Caco-2 (cell line): ENCODE measurements around the gene CLINT1. TPM values are rescaled to one million over a fixed set of nuclear protein-coding genes. Genes with fewer than 3 reads are reported as not detected.
A peak's percentile ranks its signal among the peaks of the same experiment; 100 is the strongest.

Source experiments
- BruUV-seq: library from RNA; stranded (reverse); fragments of 400-500 nt; replicated peaks from 2 replicates; lab custom pipeline; 2021; lab: Mats Ljungman, UMichigan
- CTCF ChIA-PET: fragments of 300-600 bp; sonication (Branson Sonifier 250); formaldehyde crosslinking; loops from one replicate; lab custom pipeline; 2022; ENCODE audit warnings: antibody characterized with exemption; lab: Charles Lee
- POLR2A ChIA-PET: fragments of 300-600 bp; sonication (Branson Sonifier 250); formaldehyde crosslinking; loops from one replicate; lab custom pipeline; 2022; ENCODE audit warnings: antibody characterized with exemption; lab: Charles Lee
- DNase-seq, 2 experiments: peaks; one replicate each; pipeline versions ENCODE4 v3.0.0 to v3.0.0-alpha.2; 2020 to 2022
- H3K27me3 ChIP-seq: replicated peaks from 2 replicates; pipeline ENCODE4 v1.6.0; 2011; ENCODE audit warnings: low read length; ENCODE audit not compliant: control insufficient read depth, insufficient read depth
- H3K36me3 ChIP-seq: 2 replicates; pipeline ENCODE4 v1.5.1; 2011; ENCODE audit warnings: low read length; ENCODE audit not compliant: control insufficient read depth, insufficient read depth
- H3K4me1 ChIP-seq: fragments of 250-450 bp; sonication (Bioruptor Pico); 2 replicates; pipeline ENCODE4 v1.5.1; 2020; ENCODE audit warnings: mild to moderate bottlenecking
- H3K4me3 ChIP-seq: 2 replicates; pipeline ENCODE4 v1.5.1; 2011; ENCODE audit warnings: low read depth, mild to moderate bottlenecking, control low read depth, low read length
- H3K9me3 ChIP-seq: fragments of 250-450 bp; sonication (Bioruptor Pico); 2 replicates; pipeline ENCODE4 v1.5.1; 2020; ENCODE audit warnings: mild to moderate bottlenecking, moderate library complexity
- H3K27ac Mint-ChIP-seq: one replicate; pipeline ENCODE4 v1.8.0; 2022; ENCODE audit warnings: mixed read lengths; ENCODE audit not compliant: unreplicated experiment
- H3K27me3 Mint-ChIP-seq: one replicate; pipeline ENCODE4 v1.8.0; 2022; ENCODE audit warnings: mixed read lengths; ENCODE audit not compliant: insufficient read depth, unreplicated experiment
- H3K36me3 Mint-ChIP-seq: one replicate; pipeline ENCODE4 v1.8.0; 2022; ENCODE audit warnings: mild to moderate bottlenecking, mixed read lengths; ENCODE audit not compliant: insufficient read depth, unreplicated experiment
- H3K4me1 Mint-ChIP-seq: one replicate; pipeline ENCODE4 v1.8.0; 2022; ENCODE audit warnings: low read depth, mixed read lengths; ENCODE audit not compliant: unreplicated experiment
- H3K4me3 Mint-ChIP-seq: one replicate; pipeline ENCODE4 v1.8.0; 2022; ENCODE audit warnings: mild to moderate bottlenecking, moderate library complexity, mixed read lengths; ENCODE audit not compliant: unreplicated experiment
- H3K9me3 Mint-ChIP-seq: one replicate; pipeline ENCODE4 v1.8.0; 2022; ENCODE audit warnings: mixed read lengths; ENCODE audit not compliant: unreplicated experiment
- intact Hi-C: fragments of 100-400 bp; cut with micrococcal nuclease; formaldehyde crosslinking; loops from one replicate; pipeline ENCODE4 v1.10.0; 2022; ENCODE audit not compliant: unreplicated experiment
- total RNA-seq: library from RNA; stranded (reverse); gene quantifications from 2 replicates; pipeline ENCODE4 v1.2.3, GENCODE V29; 2022
- TF ChIP-seq, protein P1 (sequence below), 2 experiments: fragments of 200-600 bp in 1 of 2; IDR thresholded peaks; 1 replicate in 1 of 2; 2 replicates in 1 of 2; pipeline versions ENCODE4 v1.5.1 to v1.8.0; 2011 to 2022; ENCODE audit warnings: antibody characterized with exemption in 1 of 2, control low read depth in 1 of 2, inconsistent platforms in 1 of 2, low read depth in 1 of 2, low read length in 1 of 2, mild to moderate bottlenecking in 1 of 2, moderate library complexity in 1 of 2; ENCODE audit not compliant: insufficient read depth in 1 of 2, severe bottlenecking in 1 of 2, unreplicated experiment in 1 of 2

The CLINT1 gene
- total RNA-seq, 1 experiment from 2014 or later = 88.7 TPM

DNA sequence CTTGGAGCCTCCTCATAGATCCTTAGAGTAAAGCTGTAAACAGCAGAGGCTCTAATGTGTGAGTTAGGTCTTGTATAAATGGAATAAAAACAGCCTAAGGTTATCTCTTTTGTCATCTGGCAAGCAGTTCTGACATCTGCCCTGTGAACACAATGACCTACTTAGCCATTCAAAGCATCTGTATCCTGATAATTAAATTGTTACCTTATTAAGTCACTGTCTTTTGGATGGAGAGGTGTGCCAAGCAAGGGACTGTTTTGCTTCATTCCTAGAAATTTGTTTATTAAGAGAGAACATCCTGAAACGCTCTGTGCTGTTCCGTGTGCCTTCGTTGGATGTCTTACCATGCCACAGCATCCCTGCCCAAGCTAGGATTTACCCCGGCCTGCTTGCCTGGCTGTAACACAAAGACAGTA lies 113.9 kb downstream of the CLINT1 start:
- Mint-ChIP-seq H3K27me3 (no peaks in the 10 kb centered on the region), H3K36me3 (peaks cover 5% of the 10 kb centered on the region), H3K4me3 (peak overlapping the region; percentile 83), H3K27ac (no peak overlapping the region), H3K4me1 (peaks cover 8% of the 10 kb centered on the region), H3K9me3 (no peaks in the 10 kb centered on the region)
- no TSS peak for BruUV-seq
- ChIA-PET CTCF (interaction anchor here (2.4 kb wide), 1 partner anchor 14 kb away, joined by 24 read pairs; the partner anchor contains the start of gene THG1L), POLR2A (no interaction called here)
- H3K9me3 ChIP-seq = no peaks in the 10 kb centered on the region
- no peak for DNase-seq
- TF ChIP-seq, protein P1, sequence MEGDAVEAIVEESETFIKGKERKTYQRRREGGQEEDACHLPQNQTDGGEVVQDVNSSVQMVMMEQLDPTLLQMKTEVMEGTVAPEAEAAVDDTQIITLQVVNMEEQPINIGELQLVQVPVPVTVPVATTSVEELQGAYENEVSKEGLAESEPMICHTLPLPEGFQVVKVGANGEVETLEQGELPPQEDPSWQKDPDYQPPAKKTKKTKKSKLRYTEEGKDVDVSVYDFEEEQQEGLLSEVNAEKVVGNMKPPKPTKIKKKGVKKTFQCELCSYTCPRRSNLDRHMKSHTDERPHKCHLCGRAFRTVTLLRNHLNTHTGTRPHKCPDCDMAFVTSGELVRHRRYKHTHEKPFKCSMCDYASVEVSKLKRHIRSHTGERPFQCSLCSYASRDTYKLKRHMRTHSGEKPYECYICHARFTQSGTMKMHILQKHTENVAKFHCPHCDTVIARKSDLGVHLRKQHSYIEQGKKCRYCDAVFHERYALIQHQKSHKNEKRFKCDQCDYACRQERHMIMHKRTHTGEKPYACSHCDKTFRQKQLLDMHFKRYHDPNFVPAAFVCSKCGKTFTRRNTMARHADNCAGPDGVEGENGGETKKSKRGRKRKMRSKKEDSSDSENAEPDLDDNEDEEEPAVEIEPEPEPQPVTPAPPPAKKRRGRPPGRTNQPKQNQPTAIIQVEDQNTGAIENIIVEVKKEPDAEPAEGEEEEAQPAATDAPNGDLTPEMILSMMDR (IDR thresholded peaks at IDR 0.05; ENCODE audit: insufficient read depth in 1 of 2, low read depth in 1 of 2, low read length in 1 of 2, severe bottlenecking in 1 of 2, unreplicated experiment in 1 of 2) = no peak
- 0 out of 2 replicates have a peak, but pooled peaks cover 6% of the 10 kb centered on the region for H3K4me1 ChIP-seq
- H3K36me3 ChIP-seq = no peaks in the 10 kb centered on the region
- H3K27me3 ChIP-seq = no peaks in the 10 kb centered on the region
- intact Hi-C loops = loop anchor here (10.0 kb wide), 1 partner anchor 380 kb away; no protein-coding TSS in a partner anchor
- H3K4me3 ChIP-seq = no peak overlapping the region

- Mint-ChIP-seq H3K27ac (peak overlapping the region; percentile 52), H3K36me3 (peaks cover 7% of the 10 kb centered on the region), H3K4me1 (peaks cover 8% of the 10 kb centered on the region), H3K4me3 (peak overlapping the region; percentile 83), H3K9me3 (no peaks in the 10 kb centered on the region), H3K27me3 (no peaks in the 10 kb centered on the region)
- H3K36me3 ChIP-seq = no peaks in the 10 kb centered on the region
- DNase-seq = no peak
- POLR2A ChIA-PET = no interaction called here
- no peaks in the 10 kb centered on the region for H3K9me3 ChIP-seq
- intact Hi-C loops = loop anchor here (5.0 to 10.0 kb wide), 2 partner anchors 167 to 380 kb away; partner anchors contain the start of gene ADAM19
- H3K27me3 ChIP-seq = no peaks in the 10 kb centered on the region
- 0 out of 2 replicates have a peak, but pooled peaks cover 6% of the 10 kb centered on the region for H3K4me1 ChIP-seq
- H3K4me3 ChIP-seq = peak overlapping the region; percentile 91
- TF ChIP-seq, protein P1 (IDR thresholded peaks at IDR 0.05; ENCODE audit: insufficient read depth in 1 of 2, low read depth in 1 of 2, low read length in 1 of 2, severe bottlenecking in 1 of 2, unreplicated experiment in 1 of 2) = no peak
- TSS peak; percentile 20 for BruUV-seq
- CTCF ChIA-PET = interaction anchor here (0.5 to 2.4 kb wide), 7 partner anchors 12 to 416 kb away, joined by 3 to 24 read pairs (median 13); partner anchors contain the start of genes SOX30 and THG1L
Measured at GRCh38 chr5:157744051-157745011, 114.6 kb downstream of the CLINT1 start.
